B cell (primary cell): Measurements from ENCODE around the gene GCNA. TPM values are rescaled to one million over a fixed set of nuclear protein-coding genes. Genes with fewer than 3 reads are reported as not detected.
A peak's percentile ranks its signal among the peaks of the same experiment; 100 is the strongest.

Experiments
- ATAC-seq: fragments of 200-7000 bp; cut with Tn5 transposase; one replicate; pipeline ENCODE4 v1.10.0; 2021; ENCODE audit warnings: low read depth, mild to moderate bottlenecking, moderate number of reproducible peaks, moderate library complexity
- CTCF ChIA-PET: fragments of 350-600 bp; sonication (Branson Sonifier 250); formaldehyde crosslinking; loops from one replicate; lab custom pipeline; 2021; ENCODE audit warnings: antibody characterized with exemption, inconsistent platforms; lab: Charles Lee
- POLR2A ChIA-PET: fragments of 350-600 bp; sonication (Branson Sonifier 250); formaldehyde crosslinking; loops from one replicate; lab custom pipeline; 2021; ENCODE audit warnings: antibody characterized with exemption; lab: Charles Lee
- DNase-seq: peaks from one replicate; pipeline ENCODE4 v3.0.0; 2013
- H2AFZ ChIP-seq: 2 replicates; pipeline ENCODE4 v1.6.1; 2012; ENCODE audit warnings: mild to moderate bottlenecking, low read depth, low read length; ENCODE audit not compliant: insufficient read depth, poor library complexity, severe bottlenecking
- H3K27ac ChIP-seq, 2 donors: 1 replicate in 1 of 2; 2 replicates in 1 of 2; pipeline ENCODE4 v1.5.1; 2012 to 2013; ENCODE audit warnings: low read length in 2 of 2, mild to moderate bottlenecking in 2 of 2, moderate library complexity in 1 of 2
- H3K27me3 ChIP-seq, 4 experiments: fragments of 200-600 bp in 1 of 4; sonication (generic) in 1 of 4; replicated peaks in 1 of 4; 1 replicate in 2 of 4; 2 replicates in 2 of 4; pipeline versions ENCODE4 v1.6.1 to v1.7.0; 2013 to 2016; ENCODE audit warnings: low read length in 3 of 4, mild to moderate bottlenecking in 2 of 4, mixed read lengths in 1 of 4, moderate library complexity in 1 of 4; ENCODE audit not compliant: insufficient read depth in 4 of 4, control insufficient read depth in 3 of 4; ENCODE audit errors: control extremely low read depth in 1 of 4
- H3K36me3 ChIP-seq, 2 experiments: replicated peaks in 1 of 2; 1 replicate in 1 of 2; 2 replicates in 1 of 2; pipeline versions ENCODE4 v1.6.1 to v1.7.1; 2013; ENCODE audit warnings: low read length in 1 of 2; ENCODE audit not compliant: insufficient read depth in 2 of 2, control insufficient read depth in 1 of 2; ENCODE audit errors: control extremely low read depth in 1 of 2, extremely low read depth in 1 of 2
- H3K4me1 ChIP-seq, 2 donors: fragments of 200-600 bp in 1 of 2; sonication (generic) in 1 of 2; 1 replicate in 1 of 2; 2 replicates in 1 of 2; pipeline versions ENCODE4 v1.5.1 to v1.6.1; 2013 to 2017; ENCODE audit warnings: low read length in 2 of 2; ENCODE audit not compliant: control insufficient read depth in 2 of 2, insufficient read depth in 2 of 2
- H3K4me2 ChIP-seq: replicated peaks from 2 replicates; pipeline ENCODE3; 2012; ENCODE audit warnings: mild to moderate bottlenecking, low read depth, low read length; ENCODE audit not compliant: poor library complexity, severe bottlenecking
- H3K4me3 ChIP-seq, 5 experiments: fragments of 200-600 bp in 1 of 5; sonication (generic) in 1 of 5; 1 replicate in 3 of 5; 2 replicates in 2 of 5; pipeline versions ENCODE4 v1.5.1 to v1.7.0; 2011 to 2016; ENCODE audit warnings: low read length in 4 of 5, mild to moderate bottlenecking in 4 of 5, low read depth in 2 of 5, control low read depth in 1 of 5, moderate library complexity in 1 of 5; ENCODE audit not compliant: insufficient read depth in 1 of 5; ENCODE audit errors: control extremely low read depth in 1 of 5, extremely low read depth in 1 of 5
- H3K79me2 ChIP-seq: fragments of 200-600 bp; sonication (generic); one replicate; pipeline ENCODE4 v1.6.0; 2016; ENCODE audit warnings: low read length; ENCODE audit not compliant: control insufficient read depth, insufficient read depth
- H3K9ac ChIP-seq: fragments of 200-600 bp; sonication (generic); 2 replicates; pipeline ENCODE4 v1.6.1; 2017; ENCODE audit warnings: mild to moderate bottlenecking, low read length, moderate library complexity
- H3K9me3 ChIP-seq, 3 donors: one replicate each; pipeline versions ENCODE4 v1.6.1 to v1.7.1; 2013; ENCODE audit warnings: low read length in 2 of 3; ENCODE audit not compliant: control insufficient read depth in 2 of 3, insufficient read depth in 1 of 3; ENCODE audit errors: control extremely low read depth in 1 of 3
- H4K20me1 ChIP-seq: 2 replicates; pipeline ENCODE4 v1.6.0; 2012; ENCODE audit warnings: mild to moderate bottlenecking, low read length; ENCODE audit not compliant: insufficient read depth, control insufficient read depth, poor library complexity, severe bottlenecking
- H3K27ac Mint-ChIP-seq: one replicate; pipeline ENCODE4 v1.8.0; 2021; ENCODE audit warnings: mixed read lengths
- H3K27me3 Mint-ChIP-seq: one replicate; pipeline ENCODE4 v1.8.0; 2021; ENCODE audit warnings: mixed read lengths
- H3K4me1 Mint-ChIP-seq: one replicate; pipeline ENCODE4 v1.8.0; 2021; ENCODE audit warnings: mixed read lengths
- H3K4me3 Mint-ChIP-seq: one replicate; pipeline ENCODE4 v1.8.0; 2021; ENCODE audit warnings: mixed read lengths
- H3K9me3 Mint-ChIP-seq: one replicate; pipeline ENCODE4 v1.8.0; 2022; ENCODE audit warnings: mixed read lengths; ENCODE audit not compliant: insufficient read depth
- CTCF ChIP-seq: fragments of 200-600 bp; IDR thresholded peaks from one replicate; pipeline ENCODE4 v1.8.0; 2022; ENCODE audit warnings: antibody characterized with exemption, mild to moderate bottlenecking
- EZH2 ChIP-seq: IDR thresholded peaks from 2 replicates; pipeline ENCODE4 v1.6.1; 2012; ENCODE audit warnings: borderline replicate concordance, low read depth, mild to moderate bottlenecking, moderate library complexity, low read length; ENCODE audit not compliant: insufficient read depth, poor library complexity, severe bottlenecking
- WGBS: methylation state at CpG from one replicate; pipeline ENCODE4 v1.1.5; 2013; ENCODE audit warnings: missing lambda C conversion rate; ENCODE audit not compliant: insufficient coverage; 5-methylcytosine and 5-hydroxymethylcytosine counted together
- intact Hi-C: fragments of 100-400 bp; cut with micrococcal nuclease; formaldehyde crosslinking; loops from one replicate; pipeline ENCODE4 v1.10.0; 2022
- polyA plus RNA-seq: library from polyadenylated mRNA; depleted of rRNA; stranded (reverse); fragments of >200 nt; gene quantifications from 2 replicates; pipeline ENCODE4 v1.2.3, GENCODE V29; 2012
- total RNA-seq, 2 donors: library from RNA; stranded (reverse); fragments of 120-200 nt in 1 of 2; gene quantifications; 1 replicate in 1 of 2; 2 replicates in 1 of 2; pipeline versions ENCODE4 v1.2.3 to v1.2.4, GENCODE V29; 2013 to 2022

The GCNA gene
- total and polyA plus RNA-seq, 2 donors (not counting 1 experiment from before 2014, with no cell fraction given), result 4.7 to 6.2 TPM

DNA sequence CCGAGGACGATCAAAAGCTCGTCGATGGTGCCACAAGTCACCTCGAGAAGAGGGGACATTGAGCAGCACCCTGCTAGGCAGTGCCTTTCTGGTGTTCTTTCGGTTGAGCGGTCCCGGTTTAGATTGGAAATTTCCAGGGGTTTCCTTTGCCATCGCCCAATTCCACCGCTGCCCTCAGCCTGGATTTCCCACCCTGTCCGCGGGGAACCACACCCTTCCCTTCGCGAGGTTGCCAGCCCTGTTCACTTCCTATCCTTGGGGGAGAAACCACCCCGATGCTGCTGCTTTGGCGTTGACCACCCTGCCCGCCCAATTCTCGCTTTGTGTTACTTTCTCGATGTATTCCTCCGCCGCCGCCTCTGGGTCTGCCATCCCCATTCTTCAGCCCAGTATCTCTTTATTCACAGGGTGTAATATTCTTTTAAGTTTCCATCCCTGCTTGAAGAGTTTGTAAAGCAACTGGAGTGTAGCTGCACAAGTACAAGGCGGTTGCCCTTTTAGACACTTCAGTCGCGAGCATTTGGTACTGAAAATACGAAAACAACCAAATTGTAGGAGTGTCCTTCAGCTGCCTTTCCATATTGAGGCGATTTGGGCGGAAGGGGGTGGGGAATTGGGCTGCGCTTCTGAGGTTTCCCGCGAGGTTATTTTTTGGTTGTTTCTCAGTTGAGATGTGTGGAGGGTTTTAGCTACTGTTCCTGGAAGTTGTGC, 44.2 kb upstream of the GCNA start:
- ATAC-seq, result peak; percentile 3

More for the DNA sequence above, 44.2 kb upstream of the GCNA start:
- DNase-seq, result peak; percentile 47
- H3K4me3 Mint-ChIP-seq, result peak overlapping the region; percentile 97
- Histone ChIP-seq H3K4me2 (peak overlapping the region; percentile 74), H2AFZ (peak overlapping the region; percentile 70), H3K27ac (peak overlapping the region; percentile 74 to 83), H3K4me1 (peaks cover 15 to 33% of the 10 kb centered on the region in 2 donors), H3K9me3 (no peaks in the 10 kb centered on the region), H3K4me3 (peak overlapping the region; percentile 75 to 96 (median 86)), H4K20me1 (peaks cover 5% of the 10 kb centered on the region), H3K9ac (peak overlapping the region; percentile 74), H3K36me3 (peaks cover 0 to 12% of the 10 kb centered on the region in 2 experiments), H3K79me2 (peaks cover 65% of the 10 kb centered on the region), H3K27me3 (no peaks in the 10 kb centered on the region)
- intact Hi-C loops, result loop anchor here (10.0 kb wide), 3 partner anchors 279 to 1399 kb away; partner anchors contain the start of genes IGBP1 and ZMYM3
- ChIA-PET CTCF (interaction anchor here (0.5 to 0.9 kb wide), 3 partner anchors 15 to 1335 kb away, joined by 3 to 7 read pairs (median 3); no protein-coding TSS in a partner anchor), POLR2A (interaction anchor here (0.7 to 3.5 kb wide), 3 partner anchors 8 to 168 kb away, joined by 4 to 14 read pairs (median 11); partner anchors contain the start of gene TAF1)
- WGBS, result 0% methylated on average over 21 of the region's 31 CpGs
- H3K27ac Mint-ChIP-seq, result peak overlapping the region; percentile 93
- H3K9me3 Mint-ChIP-seq, result no peaks in the 10 kb centered on the region
- TF ChIP-seq EZH2 (no peak), CTCF (no peak)
- no peaks in the 10 kb centered on the region for H3K27me3 Mint-ChIP-seq
- H3K4me1 Mint-ChIP-seq, result peaks cover 32% of the 10 kb centered on the region
